Measurements from ENCODE around the gene HOTAIR.

HOTAIR gene

GRCh38 chr12:53939141-53940108, 35.3 kb downstream of the HOTAIR start:
- no peak for DNase-seq

- no peak for DNase-seq
These were observed 36.2 kb downstream of the HOTAIR start, which contains the start of gene HOXC13 for GRCh38 chr12:53938326-53939140. TSS of gene HOXC13 (plus strand) at chr12:53938831. CDS start at chr12:53938907, 76 bp downstream.

GRCh38 chr12:53937596-53938325, 37.0 kb downstream of the HOTAIR start:
- no peak for DNase-seq

DNA sequence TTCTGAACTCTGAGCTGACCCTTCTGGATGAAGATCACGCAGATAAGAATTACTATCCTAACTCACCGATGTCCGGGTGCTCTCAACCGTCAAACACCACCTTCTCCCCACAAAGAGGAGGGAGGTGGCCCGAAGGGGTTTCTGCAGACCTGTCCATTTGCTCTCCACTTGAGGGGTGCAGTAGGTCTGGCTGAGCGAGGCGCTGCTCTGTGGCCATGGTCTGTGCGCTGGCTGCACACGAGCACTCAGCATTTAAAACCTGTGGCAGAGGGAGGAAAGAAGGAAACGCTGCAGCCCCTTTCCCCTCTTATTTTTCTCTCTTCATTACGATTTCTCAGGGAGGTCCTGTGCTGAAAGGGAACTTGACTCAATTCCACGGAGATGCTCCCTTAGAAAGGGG, 37.7 kb downstream of the HOTAIR start:
- no peak for DNase-seq

DNA sequence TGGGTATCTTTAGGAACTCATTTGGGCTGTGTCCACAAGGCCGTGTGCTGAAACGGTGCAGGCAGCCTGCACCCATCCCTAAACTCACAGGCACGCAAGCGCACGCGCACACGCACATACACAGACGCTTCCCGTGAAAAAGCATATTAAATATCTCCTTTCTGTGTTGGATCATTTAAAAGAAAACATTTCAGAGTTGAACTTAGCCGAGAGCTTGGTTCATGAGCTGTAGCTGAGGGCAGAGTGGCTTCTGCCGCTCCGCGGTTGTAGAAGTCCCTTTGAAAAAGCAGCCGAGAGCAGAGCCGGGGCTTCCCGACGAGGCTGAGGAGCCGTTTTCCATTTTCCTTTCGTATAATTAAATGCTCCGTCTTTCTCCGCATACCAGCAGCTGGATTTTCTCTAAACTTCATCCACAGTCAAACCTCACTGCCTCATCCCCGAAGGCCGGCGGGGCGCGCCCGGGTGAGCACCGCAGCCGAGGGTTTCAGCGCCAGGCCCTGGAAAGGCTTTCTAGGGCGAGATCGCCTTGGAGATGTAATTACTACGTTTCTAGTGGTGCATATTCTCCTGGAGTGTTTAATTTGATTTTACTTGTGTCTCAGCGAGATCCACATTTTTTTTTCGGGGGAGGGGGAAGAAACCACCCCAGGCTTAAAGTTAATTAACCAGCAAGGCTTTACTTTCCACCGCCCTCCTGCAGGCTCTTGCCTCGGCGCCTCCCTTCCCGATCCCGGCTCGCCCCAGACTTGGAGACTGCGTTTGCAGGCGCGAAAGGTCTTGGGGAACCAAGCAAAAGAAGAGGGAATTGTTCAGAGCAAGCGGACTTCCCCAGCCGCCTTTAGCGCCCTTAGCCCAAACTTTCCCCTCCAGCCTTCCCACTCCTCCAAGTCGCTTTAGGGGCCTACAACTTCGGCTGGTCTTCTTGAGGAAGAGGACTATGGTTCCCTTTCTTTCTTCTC, 39.1 kb downstream of the HOTAIR start:
- no peak for DNase-seq

- DNase-seq = no peak
These were observed 41.8 kb downstream of the HOTAIR start for GRCh38 chr12:53932915-53933314.

- DNase-seq = no peak
These were observed 42.7 kb downstream of the HOTAIR start for GRCh38 chr12:53931844-53932581.

DNA sequence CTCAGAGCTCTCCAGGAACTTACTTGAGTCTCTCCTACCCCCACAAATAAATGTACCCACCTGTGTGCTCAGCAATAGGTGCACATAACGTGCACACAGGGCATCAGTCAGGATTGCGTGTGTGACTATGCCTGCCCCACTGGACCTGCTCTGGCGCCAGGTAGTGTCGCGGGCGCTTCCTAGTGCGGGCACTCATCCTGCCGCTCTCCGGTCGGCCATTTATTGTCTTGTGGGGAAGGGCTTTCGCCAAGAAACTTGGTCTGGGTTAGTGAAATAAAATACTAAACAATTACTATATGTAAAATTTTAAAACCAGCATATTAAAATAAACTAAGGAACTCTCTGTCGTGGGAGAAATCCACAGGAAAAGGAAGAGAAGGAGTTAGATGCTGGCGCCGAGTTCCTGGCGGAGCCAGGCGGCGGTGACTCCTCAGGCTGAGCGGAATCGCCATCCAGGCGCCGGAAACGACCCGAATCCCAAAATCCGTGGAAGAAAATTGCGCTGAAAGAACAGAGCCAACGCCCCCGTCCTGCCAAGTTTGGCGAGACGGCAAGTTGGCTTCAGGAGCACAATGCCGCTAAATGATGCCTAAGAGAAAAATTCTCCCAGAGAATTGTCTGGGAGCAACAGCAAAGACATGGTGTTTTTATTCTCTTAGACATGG, 44.0 kb downstream of the HOTAIR start:
- no peak for DNase-seq

- no peak for DNase-seq
These were observed 45.2 kb downstream of the HOTAIR start for GRCh38 chr12:53929527-53929926.

DNA sequence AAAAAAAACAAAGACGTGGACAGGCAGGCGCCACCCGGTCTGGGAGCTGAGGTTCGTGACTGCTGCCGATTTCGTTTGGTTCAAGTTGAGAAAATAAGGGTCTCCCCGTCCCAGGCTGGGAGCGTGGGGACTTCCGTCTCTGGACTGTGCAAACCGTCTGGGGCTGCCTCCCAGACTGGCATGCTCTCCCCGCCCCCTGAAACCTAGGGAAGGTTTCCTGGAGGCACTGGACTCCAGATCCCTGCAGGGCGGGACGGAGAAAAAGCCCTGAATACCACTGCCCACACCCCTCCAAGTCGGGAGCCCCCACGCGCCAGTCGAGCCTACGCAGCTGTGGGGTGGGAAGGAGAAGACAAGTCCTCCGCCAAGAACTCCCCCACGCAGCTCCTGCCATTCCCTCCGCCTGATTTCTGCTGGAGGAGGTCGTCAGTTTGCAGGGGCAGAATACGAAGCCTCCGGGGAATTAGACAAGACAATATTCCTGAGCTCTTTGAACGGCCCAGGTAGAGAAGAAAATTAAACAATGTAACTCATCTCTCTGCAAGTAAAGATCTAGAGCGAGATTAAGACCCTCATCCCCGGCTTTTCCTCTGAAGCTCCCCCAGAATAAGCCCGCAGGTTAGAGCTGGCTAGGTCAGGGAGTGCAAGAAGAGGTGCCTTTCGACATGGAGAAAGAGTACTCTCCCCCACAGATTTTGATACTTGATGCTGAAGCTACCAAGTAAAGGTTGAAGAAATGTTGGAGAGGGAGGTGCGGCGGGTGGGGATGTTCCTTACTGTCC, 46.5 kb downstream of the HOTAIR start:
- DNase-seq = no peak

- no peak for DNase-seq
These were observed 47.3 kb downstream of the HOTAIR start for GRCh38 chr12:53927220-53928029.

- no peak for DNase-seq
These were observed 50.0 kb downstream of the HOTAIR start for GRCh38 chr12:53924521-53925405.

GRCh38 chr12:53916788-53917655, 57.7 kb downstream of the HOTAIR start:
- DNase-seq = no peak

All from CD4-positive, alpha-beta T cell treated with Interleukin-4 for 4 hours (primary cell).